NOMO-1 treated with dmso at 0.1 percent for 144 hours (cell line): Measurements from ENCODE around the gene TMEM63A.
"Not testable (repeated sequence)": the region's sequence is repeated elsewhere in the genome, so short reads cannot be mapped to it uniquely, and the experiment has no call there.

ENCODE experiments used
- DNase-seq: peaks from one replicate; lab custom pipeline; 2025; ENCODE audit not compliant: unreplicated experiment; lab: John Stamatoyannopoulos, UW

The TMEM63A gene

DNA sequence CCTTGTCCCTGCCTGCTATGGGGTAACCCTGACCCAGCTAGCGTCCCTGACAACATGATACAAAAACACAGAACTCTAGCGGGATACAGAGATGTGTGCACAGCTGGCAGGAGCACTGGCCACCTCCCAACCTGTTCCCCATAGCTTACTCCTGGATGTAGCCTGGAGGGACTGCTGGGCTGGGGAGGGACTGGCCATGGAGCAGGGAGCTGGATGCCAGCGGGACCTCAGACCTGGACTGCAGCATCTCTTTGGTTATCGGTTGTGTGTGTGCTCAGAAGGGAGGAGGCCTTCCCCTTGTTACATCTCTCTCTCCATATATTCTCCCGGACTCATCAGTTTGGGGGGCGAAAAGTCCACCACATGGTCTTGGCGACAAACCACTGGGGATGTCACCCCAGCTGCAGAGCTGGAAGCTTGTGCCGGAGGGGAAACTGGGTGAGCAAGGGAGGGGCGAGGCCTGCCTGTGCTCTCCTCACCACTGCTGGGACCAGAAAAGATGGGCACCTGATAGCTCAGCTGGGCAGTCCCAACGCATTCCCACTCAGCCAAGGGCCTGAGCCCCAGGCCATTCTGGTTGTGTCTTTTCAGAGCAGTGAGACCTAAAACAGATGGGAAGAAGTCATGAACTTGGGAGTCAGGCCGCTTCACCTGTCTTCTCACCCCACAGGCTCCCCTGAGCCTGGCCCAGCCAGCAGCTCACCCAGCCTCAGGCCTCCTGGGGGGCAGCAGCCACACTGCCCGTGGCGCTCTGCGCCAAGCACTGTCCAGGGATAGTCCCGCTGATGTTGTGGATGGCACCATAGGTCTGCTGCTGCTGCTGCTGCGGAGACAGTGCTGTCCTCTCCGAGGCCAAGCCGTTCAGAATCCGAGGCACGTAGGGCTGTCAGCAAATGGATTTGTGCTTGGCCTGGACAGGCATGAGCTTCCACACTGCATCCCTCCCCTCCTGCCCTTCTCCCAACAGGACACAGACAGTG is 35.6 kb downstream of the TMEM63A start:
- DNase-seq, result no peak

DNA sequence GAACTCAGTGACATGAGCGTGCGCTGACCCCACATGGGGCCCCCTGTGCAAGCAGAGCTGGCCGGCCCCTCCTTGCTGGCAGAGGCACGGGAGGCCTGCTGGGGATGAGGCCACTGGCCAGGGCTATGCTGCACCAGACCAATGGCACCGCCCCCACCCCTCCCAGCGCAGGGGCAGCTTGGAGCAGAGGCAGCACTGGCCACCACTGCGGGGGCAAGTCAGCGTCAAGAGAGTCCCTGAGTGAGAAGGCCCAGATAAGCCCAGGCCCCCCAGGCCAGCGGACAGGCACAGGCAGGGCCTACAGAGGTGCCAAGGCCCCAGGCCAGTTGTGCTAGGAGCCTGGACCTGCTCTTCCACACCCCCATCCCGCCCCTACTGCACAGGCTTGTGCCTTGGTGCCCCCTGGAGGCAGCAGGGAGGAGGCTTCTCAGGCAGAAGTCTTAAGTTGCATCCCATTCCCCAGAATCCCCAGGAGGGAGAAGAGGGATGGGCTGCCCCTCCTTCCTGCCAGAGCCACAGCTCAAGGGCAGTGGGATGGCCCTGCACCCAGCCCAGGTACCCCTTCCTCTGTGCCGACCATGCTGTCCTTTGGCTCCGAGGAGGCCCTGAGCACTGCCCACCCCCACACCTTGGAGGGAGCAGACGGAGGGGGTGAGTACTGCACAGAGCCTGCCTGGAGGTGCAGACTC is 36.5 kb downstream of the TMEM63A start:
- DNase-seq, result no peak

DNA sequence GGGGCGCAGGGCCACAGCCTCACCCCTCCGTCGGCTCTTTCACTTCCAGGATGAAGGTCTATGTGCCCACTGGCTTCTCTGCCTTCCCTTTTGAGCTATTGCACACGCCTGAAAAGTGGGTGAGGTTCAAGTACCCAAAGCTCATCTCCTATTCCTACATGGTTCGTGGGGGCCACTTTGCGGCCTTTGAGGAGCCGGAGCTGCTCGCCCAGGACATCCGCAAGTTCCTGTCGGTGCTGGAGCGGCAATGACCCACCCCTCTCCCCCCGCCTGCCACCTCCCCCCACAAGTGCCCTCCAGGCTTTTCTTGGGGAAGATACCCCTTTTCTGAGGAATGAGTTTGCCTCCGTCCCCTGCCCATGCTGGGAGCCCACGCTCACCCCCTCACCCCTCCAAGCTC is 37.1 kb downstream of the TMEM63A start:
- no peak for DNase-seq

DNA sequence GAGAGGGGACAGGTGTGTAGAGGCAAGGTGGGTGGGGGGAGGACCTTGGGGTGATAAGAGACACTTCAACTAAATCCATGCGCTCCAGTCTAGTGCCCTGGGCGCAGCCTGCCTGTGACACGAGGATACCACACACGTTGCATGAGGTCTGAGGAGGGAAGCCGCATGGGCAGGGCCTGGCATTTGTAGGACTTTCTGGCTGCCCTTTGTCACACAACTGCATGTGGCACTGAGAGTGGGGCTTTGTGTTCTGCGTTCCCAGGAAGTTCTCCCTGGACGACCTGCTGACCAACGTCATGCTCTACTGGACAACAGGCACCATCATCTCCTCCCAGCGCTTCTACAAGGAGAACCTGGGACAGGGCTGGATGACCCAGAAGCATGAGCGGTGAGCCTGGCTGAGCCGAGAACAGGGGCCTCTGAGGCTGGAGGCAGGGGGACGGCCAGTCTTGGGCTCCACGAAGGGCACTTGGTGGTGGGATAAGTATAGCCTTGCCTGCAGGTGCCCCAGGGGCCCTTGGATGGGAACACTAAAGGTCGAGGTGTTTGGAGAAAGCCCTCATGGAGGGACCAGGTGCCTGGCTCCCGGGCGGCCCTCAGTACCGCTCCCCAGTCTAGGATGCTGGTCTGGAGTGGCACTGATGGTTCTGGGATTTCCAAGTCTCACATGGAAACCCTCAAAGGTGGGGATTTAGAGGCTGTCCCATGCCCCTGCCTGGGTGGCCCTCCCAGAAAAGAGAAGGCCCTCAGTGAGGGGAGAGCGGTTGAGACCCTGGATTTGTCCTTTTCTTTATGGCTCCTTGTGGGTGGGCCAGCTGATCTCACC is 37.7 kb downstream of the TMEM63A start:
- no peak for DNase-seq

DNA sequence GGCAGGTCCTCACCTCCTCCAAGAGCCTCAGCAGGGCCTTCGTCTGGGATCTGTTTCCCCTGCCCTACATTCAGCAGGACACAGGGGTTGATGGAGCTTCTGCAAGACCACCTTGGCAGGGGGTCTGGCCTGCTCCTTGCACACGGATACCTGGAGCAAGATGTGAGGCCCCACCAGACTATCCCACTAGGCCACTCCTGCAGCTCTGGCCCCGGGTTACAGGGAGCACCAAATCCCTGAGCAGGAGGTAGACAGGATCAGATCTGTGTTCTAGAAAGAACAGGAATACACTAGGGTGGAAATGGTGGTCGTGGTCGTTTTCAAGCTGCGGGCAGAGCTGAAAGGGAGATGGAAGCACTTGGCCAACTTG is 38.8 kb downstream of the TMEM63A start:
- no peak for DNase-seq

DNA sequence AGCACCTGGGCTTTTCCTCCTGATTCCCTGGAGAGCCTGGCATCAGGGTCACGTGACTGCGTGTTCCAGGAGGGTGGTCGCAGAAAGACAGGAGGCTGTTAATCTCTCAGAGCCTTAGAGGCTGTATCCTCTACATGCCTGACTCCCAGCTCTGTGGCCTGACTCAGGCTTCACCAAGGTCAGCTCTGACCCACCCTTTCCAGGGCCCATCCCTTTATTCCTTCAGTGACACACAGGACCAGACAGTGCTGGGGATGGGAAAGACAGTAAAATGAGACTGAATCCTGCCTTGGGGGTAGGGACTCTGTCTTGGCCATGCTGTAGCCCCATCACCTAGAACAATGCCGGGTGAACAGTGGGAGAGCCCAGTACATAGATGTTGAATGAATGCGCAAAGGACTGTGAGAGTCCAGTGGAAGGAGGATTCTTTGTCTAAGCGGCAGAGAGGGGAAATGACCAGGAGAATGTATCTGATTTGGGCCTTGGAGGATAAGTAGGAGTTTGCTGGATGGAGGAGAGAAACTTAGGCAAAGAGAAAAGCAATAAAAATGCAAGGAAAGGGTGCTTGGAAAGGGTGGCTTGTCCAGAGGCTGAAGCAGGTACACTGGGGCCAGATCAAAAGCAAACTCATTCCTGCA is 39.3 kb downstream of the TMEM63A start:
- DNase-seq, result no peak

DNA sequence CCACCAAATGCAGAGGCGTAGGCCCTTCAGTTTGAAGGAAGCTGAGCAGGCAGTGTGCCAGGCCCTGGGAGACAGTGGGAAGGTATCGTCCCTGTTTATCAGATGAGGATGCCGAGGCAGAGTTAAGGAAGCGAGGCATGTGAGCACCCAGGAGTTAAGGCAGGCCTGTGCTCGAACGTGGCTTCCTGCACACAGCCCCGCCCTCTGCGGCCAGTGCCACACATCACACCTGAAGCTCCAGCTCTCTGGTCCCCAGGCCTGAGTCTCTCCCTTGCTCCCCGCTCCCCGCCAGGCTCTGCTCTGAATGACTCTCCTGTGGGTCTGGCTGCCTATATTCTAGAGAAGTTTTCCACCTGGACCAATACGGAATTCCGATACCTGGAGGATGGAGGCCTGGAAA is 40.1 kb downstream of the TMEM63A start:
- DNase-seq, result no peak

DNA sequence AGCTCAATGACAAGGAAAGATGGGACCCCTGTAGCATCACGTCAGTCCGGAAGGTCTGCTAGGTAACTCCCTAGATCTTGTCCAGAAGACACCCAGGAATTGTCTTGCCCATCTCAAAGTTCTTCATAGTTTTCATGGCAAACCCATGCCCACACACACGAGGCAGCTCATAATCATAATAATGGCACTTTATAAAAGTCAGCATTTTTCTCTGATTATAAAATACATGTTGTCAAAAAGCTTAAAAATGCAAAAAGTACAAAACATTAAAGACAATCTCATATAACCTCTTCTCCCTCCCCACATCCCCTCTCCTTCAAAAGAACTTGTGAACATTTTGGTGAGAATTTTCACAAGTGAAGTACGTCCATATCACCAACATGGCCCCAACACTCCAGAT is 41.5 kb downstream of the TMEM63A start:
- DNase-seq, result no peak

DNA sequence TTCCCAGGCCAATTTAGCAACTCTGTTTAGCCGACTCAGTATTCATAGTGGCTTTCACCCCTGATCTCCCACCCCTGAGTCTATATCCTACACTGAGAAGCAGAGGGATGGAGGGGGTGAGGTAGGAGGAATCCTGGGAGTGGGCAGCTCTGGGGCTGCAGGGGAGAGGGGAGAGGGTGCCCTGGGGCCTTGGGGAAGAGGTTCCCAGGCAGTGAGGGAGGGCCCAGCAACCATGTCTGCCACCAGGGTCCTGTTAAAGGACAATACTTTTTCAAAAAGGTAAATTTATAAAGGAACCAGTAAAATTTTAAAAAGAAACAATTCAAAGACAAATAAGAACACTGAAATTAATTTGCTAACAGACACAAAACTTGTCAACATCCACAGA is 42.0 kb downstream of the TMEM63A start:
- no peak for DNase-seq

DNA sequence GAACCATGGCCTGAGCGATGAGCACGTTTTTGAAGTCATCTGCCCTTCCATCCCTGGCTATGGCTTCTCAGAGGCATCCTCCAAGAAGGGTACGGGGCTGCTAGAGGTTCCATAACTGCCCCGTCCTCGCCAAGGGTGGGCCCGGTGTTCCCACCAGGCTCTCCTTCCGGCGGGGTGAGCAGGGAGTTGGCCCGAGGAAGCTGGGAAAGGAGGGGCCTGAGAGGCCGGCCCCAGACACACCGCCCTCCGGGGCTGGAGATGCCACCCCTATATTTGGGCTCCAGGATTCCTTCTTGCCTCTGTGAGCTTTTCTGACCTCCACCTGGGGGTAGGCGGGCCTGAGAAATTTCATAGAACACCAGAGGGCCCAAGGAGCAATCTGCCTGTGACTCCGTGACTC is 43.4 kb downstream of the TMEM63A start:
- no peak for DNase-seq

DNA sequence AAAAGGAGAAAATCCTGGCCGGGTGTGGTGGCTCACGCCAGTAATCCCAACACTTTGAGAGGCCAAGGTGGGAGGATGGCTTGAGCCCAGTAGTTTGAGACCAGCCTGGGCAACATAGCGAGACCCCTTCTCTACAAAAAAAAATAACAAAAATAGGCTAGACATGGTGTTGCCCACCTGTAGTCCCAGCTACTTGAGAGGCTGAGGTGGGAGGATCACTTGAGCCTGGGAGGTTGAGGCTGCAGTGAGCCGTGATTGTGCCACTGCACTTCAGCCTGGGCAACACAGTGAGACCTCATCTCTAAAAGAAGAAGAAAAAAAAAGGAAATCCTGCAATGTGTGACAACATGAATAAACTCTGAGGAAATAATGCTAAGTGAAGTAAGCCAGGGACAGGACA is 45.9 kb downstream of the TMEM63A start:
- DNase-seq, result not testable (repeated sequence)

DNA sequence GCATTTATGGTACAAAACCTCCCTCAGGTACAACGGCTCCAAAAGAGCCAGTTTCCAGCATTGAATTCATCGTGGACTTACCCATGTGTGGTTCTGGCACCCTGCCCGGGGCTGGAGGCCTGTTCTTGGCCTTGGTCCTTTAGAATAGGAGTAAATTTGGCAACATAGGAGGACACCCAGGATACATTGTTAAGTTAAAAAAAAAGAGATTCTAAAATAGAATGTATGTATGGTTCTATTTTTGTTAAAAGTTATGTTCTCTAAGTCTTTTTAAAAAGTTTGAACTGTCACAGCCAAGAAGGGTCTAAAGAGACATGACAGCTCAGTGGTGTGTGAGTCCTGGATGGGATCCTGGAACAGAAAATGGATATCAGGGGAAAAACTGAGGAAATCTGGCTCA is 46.3 kb downstream of the TMEM63A start:
- no peak for DNase-seq

DNA sequence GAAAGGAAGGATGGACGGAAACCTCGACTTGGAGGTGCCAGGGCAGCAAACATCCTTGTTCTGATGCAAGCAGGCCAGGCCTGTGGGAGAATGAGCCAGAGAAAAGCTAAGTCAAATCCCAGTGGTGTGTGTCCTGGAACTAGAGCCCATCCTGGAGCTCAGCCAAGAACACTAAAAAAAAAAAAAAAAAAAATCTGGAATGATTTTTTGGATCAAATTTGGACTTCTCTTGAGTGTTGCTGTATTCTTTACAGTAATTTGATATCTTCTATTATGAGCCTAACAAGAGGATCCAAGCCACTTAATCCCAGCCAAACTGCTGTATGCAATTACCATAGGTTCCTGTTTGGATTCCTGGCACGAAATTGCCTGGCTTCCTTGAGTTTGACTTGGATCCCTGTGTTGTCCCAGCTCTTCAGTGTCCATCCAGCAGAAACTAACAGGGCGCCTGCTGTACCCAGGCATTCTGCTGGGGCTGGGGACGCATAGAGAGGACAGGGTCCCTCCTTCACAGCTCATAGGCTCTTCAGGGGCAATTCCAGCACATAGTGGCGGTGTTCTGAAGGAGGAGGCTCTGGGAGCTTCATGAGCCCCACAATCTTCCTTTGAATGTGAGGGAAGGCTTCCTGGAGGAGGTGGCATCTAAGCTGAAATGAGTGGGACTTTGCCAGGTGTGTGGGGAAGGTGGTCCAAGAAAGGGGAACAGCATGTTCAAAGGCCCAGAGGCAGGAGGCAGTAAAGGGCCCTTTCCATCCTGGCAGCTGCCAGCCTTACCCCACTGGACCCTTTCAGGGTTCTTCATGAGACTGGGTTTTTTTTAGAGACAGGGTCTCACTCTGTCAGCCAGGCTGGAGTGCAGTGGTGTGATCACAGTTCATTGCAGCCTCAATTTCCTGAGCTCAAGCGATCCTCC is 47.5 kb downstream of the TMEM63A start:
- no peak for DNase-seq

DNA sequence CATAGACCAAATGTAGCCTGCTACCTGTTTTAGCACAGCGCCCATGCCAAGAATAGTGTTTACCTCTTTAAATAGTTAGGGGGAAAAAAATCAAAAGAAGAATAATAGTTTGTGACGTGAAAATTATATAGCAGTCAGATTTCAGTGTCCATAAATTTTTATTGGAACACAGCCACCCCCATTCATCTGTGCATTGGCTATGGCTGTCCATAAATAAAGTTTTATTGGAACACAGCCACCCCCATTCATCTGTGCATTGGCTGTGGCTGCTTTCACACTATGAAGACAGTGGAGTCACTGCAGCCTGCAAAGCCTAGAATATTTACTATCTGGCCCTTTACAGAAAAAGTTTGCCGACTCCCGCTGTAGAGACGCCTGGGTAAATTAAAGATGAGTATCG is 51.3 kb downstream of the TMEM63A start:
- no peak for DNase-seq

DNA sequence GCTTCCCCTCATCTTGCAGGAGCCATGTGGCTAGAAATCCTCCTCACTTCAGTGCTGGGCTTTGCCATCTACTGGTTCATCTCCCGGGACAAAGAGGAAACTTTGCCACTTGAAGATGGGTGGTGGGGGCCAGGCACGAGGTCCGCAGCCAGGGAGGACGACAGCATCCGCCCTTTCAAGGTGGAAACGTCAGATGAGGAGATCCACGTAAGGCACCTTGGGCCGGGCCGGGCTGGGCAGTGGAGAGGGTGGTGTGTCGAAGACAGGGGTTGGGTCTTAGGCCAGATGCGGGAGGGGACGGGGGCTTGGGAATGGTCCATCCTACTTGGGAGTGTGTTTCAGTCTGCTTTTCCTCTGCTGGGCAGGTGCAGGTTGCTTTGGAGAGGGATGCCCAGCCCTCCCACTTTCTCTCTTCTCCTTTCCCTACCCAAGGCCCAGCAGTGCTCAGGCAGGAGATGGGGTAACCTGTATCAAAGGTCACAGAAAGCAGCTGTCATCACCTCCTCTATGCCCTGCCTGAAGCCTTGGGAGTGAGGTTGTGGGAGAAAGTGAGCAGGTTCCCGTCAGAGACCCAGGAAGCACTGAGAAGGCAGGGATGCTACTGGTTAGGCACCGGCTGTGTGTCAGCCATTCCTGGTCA is 53.4 kb downstream of the TMEM63A start:
- no peak for DNase-seq

DNA sequence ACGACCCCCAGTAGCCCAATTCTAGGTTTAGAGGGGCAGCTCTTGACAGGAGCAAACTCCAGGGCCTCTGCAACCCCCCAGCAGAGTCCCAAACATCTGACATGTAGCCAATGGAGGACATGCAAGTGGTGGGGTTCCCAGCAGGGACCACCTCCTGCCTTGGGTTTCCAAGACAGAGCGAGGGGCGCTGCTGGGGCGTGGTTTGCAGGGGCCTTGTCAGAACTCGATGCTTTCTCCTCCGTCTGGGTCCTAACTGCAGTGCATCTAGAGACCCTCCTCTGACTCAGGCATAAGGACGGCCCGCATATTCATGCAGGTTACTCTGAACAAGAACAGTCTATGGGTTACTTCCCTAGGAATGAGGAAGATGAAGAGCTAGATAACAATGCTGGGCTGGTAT is 55.1 kb downstream of the TMEM63A start:
- no peak for DNase-seq

DNA sequence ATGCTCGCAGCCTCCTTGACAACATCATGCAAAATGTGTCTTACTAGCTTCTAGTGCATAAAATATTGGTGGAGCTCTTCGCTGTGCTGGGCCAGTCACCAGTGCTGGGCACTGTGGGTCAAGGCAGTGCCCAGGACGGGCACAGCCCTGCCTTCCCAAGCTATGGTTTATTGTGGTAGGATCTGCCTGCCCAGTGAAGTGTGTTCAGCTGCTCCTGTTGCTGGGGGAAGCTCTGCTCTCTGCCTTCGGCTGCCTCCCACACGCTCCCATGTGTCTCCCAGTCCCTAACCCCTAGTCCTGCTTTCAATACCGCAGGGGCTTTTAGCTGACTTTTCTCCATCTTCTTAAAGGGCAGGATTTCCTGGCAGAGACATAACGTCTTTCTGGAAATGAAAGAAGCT is 56.6 kb downstream of the TMEM63A start:
- DNase-seq, result no peak

DNA sequence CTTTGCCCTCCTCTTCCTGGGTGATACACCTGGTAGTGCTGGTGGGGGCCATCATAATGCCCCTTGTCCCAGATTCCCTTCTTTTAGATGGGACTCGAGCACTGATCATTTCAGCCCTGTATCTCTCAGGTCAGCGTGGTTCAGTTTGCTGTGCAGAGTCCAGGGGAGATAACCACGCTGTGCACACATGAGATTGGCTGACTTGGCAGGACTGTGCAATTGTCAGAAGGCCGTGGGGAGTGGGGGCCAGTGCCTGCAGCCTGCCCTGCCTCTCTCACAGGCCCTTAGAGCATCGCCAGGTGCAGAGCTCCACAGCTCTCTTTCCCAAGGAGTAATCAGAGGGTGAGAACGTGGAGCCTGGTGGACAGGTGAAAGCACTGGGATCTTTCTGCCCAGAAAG is 57.1 kb downstream of the TMEM63A start:
- DNase-seq, result no peak

DNA sequence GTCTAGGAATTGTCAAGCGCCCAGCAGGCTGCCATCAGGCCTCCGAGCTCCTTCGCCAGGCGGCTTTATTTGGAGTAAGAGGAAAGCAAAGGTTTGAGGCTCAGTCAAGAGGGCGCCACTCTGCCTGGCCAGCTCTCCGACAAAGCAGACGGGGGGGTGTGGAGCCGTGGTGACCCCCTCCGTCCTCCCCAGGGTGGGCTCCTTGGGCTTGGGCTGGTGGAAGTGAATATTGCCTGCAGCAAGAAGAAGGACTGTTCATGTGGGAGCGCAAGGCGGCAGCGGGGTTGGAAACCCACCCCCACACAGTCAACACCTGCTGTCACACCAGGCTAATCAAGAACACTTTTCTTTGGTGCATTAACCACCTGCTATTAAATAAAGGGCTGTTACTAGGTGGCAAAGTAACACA is 57.6 kb downstream of the TMEM63A start:
- no peak for DNase-seq
